NCI-H2196 (cell line): ENCODE measurements around the gene SORT1.
"Not testable (repeated sequence)": the region's sequence is repeated elsewhere in the genome, so short reads cannot be mapped to it uniquely, and the experiment has no call there.

Experiments used
- DNase-seq: peaks from one replicate; lab custom pipeline; 2025; ENCODE audit not compliant: unreplicated experiment; lab: John Stamatoyannopoulos, UW

SORT1 gene

GRCh38 chr1:109347511-109347910 is 50.2 kb downstream of the SORT1 start:
- DNase-seq: no peak

- DNase-seq: no peak
Observed at GRCh38 chr1:109341944-109342930, 55.5 kb downstream of the SORT1 start.

GRCh38 chr1:109338608-109339007 is 59.1 kb downstream of the SORT1 start:
- DNase-seq: no peak

DNA sequence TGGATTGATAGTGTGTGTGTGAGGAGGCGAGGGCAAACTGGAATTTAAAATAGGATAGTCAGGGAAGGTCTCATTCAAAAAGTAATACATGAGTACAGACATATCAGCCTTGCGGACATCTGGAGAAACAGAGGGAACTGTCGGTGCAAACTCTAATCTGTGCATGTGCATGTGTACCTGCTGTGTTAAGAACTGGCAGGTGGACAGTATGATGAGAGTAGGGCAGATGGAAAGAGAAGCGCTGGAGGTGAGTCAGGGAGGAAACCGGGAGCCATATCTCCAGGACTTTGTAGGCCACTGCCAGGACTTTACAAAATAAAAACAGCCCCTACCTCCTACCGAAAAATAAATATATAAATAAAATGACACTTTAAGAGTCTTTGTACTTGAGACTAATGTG is 59.6 kb downstream of the SORT1 start:
- DNase-seq: no peak

- no peak for DNase-seq
Observed at GRCh38 chr1:109335091-109335490, 62.6 kb downstream of the SORT1 start.

GRCh38 chr1:109331113-109331512 is 66.6 kb downstream of the SORT1 start:
- DNase-seq: no peak

DNA sequence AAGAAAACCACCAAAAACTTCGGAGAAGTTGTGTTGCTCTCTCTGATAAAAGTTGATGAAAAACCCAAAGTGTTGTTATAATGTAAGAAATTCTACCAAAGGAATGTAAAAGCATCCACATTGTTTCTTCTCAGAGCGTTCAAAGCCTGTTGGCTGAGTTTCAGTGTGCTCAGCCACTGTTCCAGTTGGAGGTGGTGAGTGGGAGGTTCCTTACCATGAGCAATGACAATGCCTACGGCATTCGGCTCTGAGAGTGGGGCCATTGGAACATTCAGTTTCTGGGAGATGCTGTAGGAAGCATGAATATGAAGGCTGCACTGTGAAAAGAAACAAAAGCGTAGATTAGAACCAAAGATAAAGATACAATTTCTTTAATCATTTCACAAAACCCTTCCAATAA is 70.4 kb downstream of the SORT1 start:
- DNase-seq: no peak

DNA sequence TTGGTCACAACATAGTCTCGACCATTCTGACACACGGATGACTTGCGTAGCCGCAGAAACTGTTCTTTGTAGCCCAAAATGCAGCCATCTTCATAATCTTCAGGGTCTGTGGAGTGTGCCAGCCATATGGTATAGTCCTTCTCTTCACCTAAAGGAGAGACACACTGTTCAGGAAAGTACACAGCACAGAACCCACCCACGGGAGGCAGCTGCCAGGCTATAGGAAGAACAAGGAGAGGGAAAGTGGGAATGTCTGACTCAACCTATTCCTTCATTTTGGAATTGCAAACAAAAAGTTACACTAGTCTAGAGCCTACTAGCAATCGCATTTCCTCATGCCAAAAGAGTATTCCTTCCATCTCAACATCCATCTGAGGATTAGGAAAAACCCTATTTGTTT is 74.7 kb downstream of the SORT1 start:
- no peak for DNase-seq

DNA sequence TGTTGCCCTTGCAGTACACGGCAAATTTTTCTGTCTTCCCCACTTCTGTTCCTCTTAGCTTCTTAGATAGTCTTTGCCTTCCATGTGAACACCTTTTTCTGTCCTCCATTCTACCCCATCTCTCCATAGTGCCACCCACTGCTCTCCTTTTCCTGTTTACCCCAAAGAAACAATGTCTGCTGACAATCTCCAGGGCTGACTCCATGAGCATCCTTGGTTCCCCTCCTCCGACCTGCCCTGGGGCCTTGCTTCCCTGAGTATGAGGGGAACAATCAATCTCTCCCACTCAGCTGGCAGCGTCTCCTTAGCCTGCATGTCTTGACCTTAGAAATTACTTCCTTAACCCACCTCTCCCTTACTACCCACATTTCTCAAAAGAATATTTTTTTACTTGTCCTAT is 78.6 kb downstream of the SORT1 start:
- no peak for DNase-seq

DNA sequence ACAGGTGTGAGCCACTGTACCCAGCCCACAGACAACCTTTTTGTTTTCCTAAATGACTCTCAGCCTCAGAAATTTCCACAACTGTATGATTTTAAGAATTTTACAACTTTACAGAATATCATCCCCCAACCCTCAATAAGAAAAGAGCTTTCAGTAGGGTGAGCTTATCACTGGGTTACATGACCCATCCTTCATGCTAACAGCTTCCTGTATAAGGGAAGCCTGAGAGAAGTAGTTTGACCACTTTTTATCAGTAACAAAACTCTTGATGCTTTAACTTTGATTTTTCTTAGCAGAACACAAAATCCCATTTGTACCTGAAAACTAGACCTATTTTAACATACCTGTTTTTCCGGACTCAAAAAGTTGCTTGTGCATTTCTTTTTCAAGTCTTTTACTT is 81.2 kb downstream of the SORT1 start:
- no peak for DNase-seq

GRCh38 chr1:109315288-109315687 is 82.4 kb downstream of the SORT1 start:
- no peak for DNase-seq

DNA sequence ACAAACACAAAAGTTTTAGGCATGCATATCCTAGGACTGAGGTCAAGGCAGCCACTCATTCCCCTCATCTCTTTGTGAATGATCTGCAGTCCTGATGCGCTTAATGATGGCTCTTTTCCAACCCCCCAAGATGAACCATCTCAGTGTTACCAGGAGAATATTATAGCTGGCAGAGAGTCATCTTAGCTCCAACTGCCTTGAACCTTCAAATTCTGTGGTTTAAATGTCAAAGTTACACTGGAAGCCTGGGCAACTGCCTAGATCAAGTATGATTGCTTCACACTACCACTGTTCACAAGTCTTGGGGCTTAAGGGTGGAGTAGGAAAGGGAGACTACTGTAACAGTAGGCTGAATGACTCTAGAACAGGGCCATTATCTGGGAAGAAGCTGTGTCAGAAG is 82.9 kb downstream of the SORT1 start:
- DNase-seq: no peak

- no peak for DNase-seq
Observed at GRCh38 chr1:109312978-109313775, 84.5 kb downstream of the SORT1 start.

GRCh38 chr1:109312246-109312645 is 85.5 kb downstream of the SORT1 start:
- DNase-seq: no peak

DNA sequence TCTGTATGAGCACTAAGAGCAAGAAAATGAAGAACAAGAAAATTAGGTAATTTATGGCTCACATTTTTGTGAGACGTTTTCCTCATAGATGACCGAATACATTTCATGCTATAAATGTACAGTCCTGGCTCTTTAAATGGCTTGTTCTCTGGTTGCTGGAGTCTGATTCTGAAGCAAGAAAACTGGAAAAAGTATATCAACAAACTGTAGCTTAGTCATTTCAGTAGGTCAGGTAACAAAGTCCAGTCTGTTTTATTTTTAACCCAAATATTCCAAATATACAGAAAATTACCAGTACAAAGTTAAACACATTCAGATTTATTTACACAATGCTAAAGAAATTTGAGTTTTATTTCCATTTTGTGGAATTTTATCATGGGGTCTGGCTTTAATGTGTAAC is 88.4 kb downstream of the SORT1 start:
- DNase-seq: no peak

DNA sequence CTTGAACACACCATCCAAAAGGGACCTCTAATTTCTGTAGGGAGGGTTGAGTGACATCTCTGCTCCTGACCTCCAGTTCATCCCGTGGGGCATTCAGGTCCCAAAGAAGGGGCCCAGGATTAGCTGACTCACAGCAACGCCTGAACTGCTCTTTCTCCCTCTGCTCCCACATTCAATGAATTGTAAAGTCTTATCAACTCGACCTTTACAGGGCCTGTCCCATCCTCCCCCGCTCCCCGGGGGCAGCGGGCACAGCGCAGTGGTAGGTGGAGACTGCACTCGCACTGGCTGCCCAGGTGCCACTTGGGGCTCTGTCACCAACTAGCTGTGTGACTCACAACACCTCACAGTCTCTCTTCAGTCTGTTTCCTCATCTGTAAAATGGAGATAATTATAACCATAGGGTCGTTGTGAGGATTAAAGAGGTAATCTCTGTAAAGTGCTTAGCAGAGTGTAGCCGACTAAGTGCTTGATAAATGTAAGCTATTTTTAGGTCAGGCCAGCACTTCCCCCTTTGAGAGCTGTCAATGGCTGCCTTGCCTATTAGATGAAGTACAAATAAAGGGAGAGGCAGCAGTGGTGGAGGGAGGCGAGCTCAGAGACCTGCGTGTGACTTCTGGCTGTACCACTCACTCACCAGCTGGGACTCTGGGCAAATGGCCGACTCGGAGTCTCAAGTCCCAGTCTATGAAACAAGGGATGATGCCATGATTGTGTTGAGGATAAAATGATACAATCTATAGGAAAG is 90.3 kb downstream of the SORT1 start:
- no peak for DNase-seq

DNA sequence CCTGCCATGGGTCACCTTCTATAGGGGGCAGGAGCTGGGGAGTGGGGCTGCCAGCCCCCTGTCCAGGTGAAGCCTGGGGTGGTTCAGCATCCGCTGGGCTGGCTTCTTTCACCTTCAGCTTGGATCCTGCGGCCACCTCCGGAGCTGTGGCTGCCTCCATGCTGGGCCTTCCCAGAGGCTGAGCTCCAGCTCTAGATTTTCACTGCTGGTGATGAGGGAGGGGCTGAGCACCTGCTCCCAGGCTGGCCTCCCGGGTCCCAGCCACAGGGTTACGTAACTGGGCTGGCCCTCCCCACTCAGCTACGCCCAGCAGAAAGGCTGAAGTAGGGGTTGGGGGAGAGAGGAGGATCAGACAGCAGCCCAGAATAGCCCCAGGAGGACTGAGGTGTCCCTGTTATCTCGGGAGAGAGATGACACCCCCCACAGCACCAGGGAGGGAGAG is 90.9 kb downstream of the SORT1 start, which contains the start of gene MYBPHL:
Gene MYBPHL (minus strand): TSS at position 180 of the 442 bp plus-strand sequence. CDS start 20 bp downstream, at position 160.
- DNase-seq: no peak

DNA sequence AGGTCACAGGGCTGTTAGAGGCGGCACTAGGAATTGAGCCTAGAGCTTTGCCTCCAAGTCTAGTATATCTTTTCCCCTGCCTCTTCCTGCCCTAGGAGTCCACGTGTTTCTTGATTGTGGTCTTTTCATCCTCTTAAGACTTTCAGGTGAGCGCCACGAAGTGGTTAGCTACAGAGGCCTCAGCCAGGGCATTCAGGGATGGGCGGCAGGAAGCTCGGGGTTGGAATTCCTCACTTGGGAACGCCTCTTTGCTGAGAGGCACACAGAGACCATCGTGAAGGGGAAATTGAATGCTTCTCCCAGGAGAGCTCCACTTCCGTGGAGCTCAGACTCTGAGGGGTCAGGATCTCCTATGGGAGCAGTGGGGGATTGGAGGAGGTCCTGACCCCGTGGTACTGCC is 91.7 kb downstream of the SORT1 start:
- DNase-seq: not testable (repeated sequence)

- DNase-seq: no peak
Observed at GRCh38 chr1:109304226-109304920, 93.3 kb downstream of the SORT1 start.

- DNase-seq: no peak
Observed at GRCh38 chr1:109301874-109302273, 95.8 kb downstream of the SORT1 start.
